IPS-NIHi11 (cell line): Measurements from ENCODE around the gene ATRAID.
"Not testable (repeated sequence)": the region's sequence is repeated elsewhere in the genome, so short reads cannot be mapped to it uniquely, and the experiment has no call there.

Experiments
- DNase-seq: peaks from one replicate; pipeline ENCODE4 v3.0.0; 2012; ENCODE audit warnings: mixed read lengths, low spot score

Gene ATRAID

DNA sequence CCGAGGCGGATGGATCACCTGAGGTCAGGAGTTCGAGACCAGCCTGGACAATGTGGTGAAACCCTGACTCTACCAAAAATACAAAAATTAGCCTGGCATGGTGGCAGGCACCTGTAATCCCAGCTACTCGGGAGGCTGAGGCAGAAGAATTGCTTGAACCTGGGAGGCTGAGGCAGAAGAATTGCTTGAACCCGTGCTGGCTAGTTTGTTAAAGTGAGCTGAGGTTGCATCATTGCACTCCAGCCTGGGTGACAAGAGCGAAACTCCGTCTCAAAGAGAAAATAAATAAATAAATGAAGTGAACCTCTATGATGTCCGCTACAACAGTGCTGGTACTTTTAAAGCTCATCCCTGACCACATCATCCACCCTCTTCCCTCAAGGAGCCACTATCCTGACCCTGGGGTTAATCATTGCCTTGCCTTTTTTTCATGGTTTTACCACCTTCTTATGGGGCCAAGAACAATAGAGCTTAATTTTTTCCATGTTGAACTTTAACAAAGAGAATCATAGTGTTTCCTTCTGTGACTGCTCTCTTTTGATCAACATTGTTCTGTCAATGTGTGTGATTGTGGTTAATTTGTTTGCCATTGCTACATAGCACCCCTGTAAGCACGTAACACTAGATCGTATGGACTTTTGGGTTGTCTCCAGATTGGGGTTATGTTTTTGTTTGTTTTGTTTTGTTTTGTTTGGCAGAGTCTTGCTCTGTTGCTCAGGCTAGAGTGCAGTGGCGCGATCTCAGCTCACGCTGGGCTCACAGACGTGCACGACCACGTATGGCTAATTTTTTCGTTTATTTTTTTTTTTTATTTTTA lies 17.1 kb upstream of the ATRAID start:
- no peak for DNase-seq

DNA sequence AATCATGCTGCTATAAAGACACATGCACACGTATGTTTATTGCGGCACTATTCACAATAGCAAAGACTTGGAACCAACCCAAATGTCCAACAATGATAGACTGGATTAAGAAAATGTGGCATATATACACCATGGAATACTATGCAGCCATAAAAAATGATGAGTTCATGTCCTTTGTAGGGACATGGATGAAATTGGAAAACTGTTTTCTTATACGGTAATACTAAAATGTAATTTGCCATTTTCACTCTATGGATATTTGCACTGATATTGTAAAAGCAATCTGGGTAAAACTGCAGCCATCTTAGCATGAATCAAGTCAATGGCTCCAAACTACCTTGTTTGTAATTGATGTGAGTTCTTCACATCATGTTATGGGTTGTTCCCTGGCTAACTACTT lies 16.0 kb upstream of the ATRAID start:
- DNase-seq, result not testable (repeated sequence)

DNA sequence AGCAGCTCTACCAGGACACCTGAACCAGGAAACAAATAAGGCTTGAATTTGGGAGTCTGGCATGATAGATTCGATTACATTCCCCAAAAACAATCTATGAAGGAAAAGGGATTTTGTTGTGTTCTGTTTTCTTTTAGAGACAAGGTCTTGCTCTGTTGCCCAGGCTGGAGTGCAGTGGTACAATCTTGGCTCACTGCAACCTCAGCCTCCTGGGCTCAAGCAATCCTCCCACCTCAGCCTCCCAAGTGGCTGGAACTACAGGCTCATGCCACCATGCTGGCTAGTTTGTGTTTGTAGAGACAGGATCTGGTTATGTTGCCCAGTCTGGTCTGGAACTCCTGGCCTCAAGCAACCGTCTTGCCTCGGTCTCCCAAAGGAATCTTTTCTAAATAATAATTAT lies 13.8 kb upstream of the ATRAID start:
- not testable (repeated sequence) for DNase-seq

DNA sequence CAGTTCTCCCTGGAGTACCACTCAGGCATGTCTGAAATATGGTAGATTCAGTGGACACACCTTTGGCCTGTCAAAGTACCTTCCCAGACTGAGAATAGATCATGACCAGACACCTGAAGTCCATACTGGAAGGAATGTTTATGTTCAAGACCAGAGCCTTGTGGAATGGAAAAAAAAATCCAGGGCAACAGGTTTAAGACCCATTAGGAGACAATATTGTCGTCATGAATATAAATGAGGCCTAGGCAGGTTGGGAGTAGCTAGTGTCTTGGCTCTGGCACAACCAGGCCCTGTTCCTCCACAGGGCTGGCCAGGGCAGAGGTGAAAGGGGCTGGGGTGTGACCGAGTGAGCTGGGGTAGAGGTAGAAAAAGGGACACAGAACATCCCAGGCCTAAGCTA lies 13.2 kb upstream of the ATRAID start:
- no peak for DNase-seq

DNA sequence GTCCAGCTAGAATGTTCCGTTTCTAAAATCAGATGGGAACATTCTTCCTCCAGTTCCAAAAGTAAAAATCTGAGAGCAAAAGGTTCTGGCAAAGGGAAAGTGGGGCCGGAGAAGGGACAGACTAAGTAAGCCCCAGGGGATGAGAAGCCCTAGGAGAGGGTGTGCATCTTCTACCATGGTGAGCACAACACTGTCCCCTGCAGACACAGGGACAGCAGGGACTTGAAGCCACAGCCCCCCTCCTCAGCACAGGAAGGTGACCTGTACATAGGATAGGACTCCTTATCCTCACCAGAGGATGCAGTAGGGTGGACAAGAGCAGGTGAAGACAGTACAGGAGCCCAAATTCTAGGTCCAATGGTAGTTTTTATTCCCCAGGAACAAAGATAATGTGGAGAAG lies 12.6 kb upstream of the ATRAID start:
- no peak for DNase-seq

DNA sequence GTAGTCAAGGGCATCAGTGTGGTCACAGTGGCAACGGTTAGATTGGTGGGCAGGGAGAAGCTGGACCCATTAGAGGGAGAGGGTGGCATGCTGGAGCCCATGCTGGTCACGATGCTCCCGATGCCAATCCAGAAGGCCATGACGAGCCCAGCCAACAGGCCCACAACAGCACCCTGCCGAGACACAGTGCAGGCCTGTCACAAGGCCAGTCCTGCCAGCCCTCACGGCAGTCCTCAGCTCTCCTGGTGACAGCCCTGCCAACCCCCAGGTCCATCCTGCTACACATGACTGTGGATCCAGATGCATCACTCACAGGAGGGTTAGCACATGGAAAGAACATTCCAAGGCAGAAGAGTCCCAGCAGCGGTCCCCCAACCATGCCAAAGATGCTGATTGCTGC lies 10.2 kb upstream of the ATRAID start:
- DNase-seq, result no peak

DNA sequence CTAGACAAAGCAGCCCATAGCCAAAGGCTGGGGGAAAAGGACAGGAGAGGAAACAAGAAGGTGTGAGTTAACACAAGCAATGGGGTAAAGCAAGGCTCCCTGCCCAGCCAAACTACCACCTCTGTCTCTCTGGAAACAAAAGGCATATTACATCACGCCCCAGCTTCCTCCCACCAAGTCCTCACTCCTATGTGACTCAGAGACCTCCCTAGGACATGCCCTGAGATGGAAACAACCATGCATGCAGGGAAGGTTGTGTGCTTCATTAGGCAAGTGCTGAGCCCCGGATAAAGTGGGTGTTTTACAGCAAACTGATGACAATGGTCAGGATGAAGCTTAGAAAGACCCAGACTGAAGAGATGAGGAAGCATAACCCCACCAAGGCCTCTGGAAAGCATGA lies 9.0 kb upstream of the ATRAID start:
- DNase-seq, result no peak

DNA sequence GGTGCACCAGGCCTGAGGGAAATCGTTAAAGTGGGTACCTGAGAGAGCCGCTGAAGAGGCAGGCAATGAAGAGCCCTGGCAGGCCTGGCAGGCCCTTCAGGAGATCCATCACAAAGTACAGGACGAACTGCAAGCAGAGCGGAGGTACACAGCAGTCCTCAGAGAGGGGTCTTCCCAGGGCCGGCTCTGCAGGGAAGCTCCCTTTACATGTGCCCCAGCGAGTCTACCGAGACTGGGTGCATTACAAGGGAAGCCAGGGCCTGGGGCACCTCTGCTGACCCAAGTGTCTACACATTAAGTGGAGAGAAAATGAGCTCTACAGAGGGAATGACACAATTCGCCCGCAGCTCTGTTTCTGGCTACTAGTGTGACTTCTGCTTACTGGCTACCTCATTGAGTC lies 8.1 kb upstream of the ATRAID start:
- no peak for DNase-seq

DNA sequence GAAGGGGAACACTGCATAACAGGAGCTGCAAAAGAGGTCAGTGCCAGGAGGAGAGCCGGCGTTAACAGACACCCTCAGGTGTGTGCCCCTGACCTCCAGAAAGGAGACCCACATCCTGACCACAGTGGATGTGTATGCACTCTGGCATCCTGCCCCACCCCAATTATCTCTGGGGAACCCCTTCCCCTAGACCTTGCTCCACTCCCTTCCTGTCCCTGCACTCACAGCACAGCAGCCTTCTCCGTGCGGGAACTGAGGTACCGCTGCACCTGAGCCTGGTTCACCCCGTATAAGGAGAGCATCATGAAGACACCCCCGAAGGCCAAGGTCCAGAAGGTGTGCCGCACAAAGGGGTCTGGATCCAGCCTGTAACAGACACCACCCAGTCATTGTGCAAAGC lies 7.3 kb upstream of the ATRAID start:
- DNase-seq, result no peak

DNA sequence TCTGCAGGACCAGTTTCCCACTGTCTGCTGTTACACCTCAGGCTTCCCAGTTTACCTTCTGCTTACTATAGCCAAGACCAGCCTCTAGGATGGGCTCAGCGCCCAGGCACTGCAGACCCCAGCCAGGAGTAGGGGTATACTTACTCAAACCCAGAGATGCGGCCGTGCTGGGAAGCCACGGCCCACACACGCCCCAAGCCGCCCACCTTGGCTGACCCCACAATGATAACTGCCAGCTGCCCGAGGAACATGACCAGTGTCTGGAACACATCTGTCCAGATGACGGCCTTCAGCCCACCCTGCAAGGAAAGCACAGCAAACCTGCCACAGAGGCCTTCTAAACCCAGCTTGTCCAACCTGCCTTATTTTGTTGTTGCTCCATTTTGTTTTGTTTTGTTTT lies 6.6 kb upstream of the ATRAID start:
- no peak for DNase-seq

DNA sequence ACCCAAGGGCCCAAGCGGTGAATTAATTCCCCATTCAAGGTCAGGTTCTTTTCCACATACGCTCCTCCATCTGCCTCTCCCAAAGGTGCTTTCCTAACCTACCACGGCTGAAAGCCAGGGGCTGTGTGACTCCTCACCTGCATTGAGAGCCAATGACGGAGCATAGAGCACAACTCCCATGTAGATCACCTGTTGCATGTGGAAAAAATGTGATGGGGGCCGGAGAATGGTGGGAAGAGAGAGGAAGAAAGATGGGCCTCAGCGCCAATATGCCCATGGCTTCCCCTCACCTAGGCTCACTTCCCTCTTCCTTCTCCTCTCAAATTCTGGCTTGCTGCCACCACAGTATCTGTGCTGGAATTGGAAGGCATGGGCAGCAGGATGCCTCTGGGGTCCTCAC lies 5.5 kb upstream of the ATRAID start:
- no peak for DNase-seq

DNA sequence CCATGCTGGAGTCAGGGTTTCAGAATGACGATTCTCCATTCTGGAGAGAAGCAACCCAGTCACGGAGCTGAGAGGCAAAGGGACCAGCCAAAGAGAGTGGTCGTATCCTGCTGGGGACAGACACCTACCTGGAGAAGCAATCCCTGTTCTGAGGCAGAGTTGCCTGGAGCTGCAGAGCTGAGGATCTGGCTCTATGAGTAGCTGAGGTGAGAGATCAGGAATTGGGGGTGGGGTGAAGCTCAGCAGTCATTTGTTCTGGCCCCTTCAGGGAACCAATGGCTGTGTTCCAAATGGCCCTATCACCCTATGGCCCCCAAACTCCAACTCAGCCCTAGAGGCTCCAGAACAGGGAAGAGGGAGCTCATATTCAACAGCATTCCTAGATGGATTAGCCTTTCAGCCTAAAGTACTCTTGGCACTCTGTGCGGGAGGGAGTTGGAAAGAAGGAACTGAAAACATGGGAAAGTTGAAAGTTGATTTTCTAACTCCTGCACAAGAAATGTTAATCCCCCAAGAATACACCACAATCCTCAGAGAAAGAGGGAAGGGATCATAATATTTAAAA lies 3.3 kb upstream of the ATRAID start:
- DNase-seq, result no peak

DNA sequence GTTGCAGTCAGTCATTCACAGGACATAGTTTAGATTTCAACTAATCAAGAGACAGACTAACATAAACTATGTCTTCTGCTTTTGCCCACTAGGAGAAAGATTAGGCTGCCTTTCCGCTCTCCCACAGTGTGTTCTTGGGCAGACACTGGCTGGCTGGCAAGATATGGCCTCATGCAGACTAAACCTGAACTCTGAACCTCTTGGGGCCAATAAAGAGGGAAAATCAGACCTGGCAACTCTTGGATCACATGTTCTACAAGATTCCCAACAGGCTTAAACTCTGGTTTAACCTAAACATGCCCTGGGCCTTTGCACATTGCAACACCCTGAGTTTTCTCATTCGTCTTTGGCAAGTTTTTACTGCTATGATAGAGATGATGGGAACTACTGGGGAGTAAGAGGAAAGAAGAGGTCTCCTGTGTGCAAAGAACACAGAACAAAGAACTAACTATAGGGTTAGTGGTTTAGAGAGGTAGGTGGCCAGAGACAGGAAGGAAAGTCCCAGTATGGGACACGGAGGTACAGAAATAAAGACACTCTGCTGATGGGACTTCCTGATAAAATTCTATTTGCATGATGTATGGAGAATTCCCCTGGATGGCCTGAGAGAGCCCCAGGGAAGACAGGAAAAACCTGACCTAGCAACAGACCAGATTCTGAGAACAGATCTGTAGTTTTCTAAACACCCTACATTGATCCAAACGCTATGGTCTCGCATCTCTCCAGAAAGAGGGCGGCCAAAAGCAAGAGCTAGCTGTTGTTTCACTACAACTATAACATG lies 2.0 kb upstream of the ATRAID start:
- no peak for DNase-seq

DNA sequence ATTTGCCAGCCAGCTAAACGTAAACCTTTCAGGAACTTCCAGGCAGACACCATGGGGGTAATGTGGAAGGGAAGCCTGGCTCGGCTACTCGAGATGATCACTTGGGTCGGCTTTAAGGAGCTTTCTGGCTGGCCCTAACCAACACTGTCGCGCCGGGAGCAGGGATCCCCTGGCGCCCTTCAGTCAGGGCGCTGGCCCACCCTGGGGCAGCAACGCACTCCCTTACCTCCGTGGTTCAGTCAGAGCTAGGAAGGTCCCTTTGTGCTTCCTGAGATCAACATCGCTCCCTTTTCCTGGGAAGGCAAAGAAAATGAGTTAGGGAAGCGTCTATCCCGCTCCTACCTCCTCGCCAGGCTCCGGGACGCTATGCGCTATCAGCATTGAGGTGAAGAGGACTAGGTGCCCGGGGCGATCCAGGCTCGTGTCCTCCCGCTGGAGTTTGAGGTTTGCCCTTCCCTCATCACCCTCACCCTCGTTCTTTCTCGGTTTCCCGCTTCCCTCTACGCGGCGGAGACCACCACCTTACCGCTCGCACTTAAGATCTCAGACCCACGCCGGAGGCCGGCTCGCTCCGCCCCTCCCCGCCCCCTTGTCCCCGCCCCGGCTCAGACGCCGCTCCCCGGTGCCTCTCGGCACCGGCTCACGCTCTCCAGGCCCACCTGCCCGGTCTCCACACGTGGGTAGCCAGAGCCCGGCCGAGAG lies 449 bp upstream of the ATRAID start:
- DNase-seq, result peak; percentile 96

DNA sequence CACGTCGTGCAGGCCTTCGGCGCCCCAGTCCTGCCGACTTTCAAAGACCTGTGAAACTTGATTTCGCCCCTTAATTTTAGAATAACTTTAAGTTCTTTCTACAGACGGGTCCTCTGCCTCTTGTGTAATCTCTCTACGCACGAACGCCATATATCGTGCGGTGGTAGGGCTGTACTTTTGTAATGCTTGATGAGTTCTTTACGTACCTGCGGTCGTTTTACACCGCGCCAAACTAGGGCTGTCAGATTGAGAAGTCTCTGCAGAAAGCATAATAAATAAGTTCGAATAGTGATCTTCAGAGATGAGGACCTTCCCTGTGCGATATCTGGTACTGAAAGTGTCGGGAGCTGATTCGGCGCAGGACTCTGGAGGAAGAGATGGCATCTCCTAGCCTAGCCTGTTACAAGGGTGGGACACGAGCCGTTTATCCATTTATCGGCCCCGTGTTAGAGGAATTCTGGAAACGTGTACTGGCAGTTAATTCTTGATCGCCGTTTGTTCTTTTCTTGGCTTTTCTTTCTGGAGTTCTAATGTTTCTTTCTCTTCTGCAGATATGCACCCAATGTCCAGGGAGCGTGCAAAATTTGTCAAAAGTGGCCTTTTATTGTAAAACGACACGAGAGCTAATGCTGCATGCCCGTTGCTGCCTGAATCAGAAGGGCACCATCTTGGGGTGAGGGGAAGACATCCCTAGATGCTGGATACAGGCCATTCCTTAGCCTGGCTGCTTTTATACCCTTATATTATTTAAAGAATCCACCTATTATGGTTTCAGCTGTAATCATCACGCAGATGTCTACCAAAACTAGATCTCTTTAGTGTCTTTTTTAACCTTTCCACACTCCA lies 1.0 kb downstream of the ATRAID start:
- no peak for DNase-seq

DNA sequence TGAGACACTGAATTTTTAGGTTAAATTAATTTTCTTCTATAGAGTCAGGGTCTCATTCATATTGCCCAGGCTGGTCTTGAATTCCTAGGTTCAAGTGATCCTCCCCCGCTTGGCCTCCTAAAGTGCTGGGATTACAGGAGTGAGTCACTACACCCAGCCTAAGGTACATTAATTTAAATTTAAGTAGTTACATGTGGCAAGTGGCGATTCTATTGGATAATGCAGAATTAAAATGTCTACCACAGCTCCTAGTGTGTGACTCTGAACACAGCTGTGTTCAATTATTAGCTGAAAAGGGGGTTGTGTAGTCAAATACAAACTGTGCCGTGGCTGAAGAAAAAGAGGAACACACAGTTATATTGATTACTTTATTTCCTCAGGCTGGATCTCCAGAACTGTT lies 3.1 kb downstream of the ATRAID start:
- DNase-seq, result no peak

DNA sequence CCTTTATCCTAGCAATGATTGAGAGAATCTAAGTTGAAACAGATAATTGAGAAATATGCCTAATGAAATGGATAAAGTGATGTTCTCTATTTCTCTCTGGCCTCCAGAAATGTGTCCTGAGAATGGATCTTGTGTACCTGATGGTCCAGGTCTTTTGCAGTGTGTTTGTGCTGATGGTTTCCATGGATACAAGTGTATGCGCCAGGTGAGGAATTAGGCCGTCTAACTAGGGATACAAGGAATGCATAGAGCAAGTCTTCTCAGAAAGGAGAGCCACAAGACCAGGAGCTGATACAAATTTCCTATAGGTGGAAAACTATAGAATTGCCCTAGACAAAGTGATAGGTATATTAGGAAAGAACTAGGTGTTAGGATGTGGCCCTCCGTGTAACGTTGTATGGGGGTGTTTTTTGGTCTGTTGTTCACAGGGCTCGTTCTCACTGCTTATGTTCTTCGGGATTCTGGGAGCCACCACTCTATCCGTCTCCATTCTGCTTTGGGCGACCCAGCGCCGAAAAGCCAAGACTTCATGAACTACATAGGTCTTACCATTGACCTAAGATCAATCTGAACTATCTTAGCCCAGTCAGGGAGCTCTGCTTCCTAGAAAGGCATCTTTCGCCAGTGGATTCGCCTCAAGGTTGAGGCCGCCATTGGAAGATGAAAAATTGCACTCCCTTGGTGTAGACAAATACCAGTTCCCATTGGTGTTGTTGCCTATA lies 4.7 kb downstream of the ATRAID start:
- DNase-seq, result no peak

DNA sequence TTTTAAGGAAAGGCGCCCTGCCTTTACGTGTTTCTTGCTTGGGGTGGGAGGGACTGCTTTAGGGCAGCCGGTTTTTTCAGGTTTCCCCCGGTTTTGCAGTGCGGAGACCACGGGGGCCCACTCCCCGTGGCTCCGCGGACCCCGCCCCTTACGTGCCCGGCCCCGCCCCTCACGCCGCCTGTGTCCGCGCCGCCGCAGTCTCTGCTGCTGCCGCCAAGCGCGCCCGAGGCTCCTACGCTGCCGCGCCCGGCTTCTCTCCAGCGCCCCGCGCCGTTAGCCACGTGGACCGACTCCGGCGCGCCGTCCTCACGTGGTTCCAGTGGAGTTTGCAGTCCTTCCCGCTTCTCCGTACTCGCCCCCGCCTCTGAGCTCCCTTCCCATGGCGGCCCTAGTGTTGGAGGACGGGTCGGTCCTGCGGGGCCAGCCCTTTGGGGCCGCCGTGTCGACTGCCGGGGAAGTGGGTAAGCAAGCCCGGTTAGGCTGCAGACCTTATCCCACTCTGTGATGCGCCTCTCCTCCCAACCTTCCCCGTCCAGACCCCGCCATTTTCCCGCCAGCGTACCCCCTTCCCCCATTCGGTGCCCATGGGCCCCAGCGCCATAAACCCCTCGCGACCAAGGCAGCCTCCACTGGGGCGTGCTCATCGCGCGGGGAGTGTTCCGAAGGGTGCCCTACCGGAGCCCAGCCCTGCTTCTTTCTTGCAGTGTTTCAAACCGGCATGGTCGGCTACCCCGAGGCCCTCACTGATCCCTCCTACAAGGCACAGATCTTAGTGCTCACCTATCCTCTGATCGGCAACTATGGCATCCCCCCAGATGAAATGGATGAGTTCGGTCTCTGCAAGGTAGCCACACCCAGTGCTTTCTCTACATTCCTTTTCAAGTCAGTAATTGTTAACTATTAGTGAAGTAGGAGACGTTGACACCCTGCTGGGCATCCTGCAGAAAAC lies 5.6 kb downstream of the ATRAID start, which contains the start of gene CAD:
CAD (plus strand) TSS at position 197 of the 949 bp plus-strand sequence; CDS start at position 380, 183 bp downstream.
- DNase-seq, result peak; percentile 97

DNA sequence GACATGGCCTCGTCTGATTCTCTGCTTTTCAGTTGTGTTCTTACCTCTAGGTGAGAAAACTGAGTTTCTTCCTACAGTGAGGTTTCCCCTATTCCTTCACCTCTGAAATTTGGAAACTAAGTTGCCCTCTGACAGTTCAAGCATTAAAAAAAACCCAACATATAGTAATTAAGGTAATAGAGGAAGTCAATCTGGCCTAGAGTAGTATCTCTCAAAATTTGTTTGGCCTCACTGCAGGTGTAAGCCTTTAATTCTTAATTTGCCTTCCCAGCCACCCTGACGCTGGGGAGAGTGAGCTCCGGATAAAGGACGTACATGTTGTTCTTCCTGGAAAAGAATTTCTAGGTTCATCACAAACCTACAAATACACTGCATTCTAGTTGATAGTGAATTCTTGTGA lies 6.8 kb downstream of the ATRAID start:
- DNase-seq, result no peak

DNA sequence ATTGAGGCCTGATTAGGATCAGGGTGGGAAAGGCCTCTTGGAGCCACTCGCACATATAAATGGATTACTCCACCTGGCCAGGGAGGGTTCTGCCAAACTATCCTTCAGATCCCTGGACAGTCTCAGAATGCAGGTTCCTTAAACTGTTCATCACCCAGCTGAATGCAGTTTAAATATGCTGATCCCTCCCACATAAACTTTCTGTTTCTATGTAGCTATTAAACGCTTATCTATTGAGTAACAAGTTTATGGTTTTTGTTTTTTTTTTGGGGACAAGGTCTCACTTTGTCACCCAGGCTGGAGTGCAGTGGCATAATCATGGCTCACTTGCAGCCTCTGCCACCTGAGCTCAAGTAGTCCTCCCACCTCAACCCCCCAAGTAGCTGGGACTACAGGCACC lies 7.2 kb downstream of the ATRAID start:
- no peak for DNase-seq
